MCF 10A (cell line): Measurements from ENCODE around the gene SUCLG2. TPM values are rescaled to one million over a fixed set of nuclear protein-coding genes. Genes with fewer than 3 reads are reported as not detected.
A peak's percentile ranks its signal among the peaks of the same experiment; 100 is the strongest.

Experiments used
- BruUV-seq: library from RNA; stranded (reverse); fragments of 400-500 nt; replicated peaks from 2 replicates; lab custom pipeline; 2021; lab: Mats Ljungman, UMichigan
- CTCF ChIA-PET: fragments of 300-600 bp; sonication (Branson Sonifier 250); formaldehyde crosslinking; extraction: SDS; loops from one replicate; lab custom pipeline; 2021; ENCODE audit warnings: antibody characterized with exemption, inconsistent platforms; lab: Yijun Ruan, JAX
- POLR2A ChIA-PET: fragments of 300-600, 350-650 bp; sonication (Branson Sonifier 250); formaldehyde crosslinking; extraction: SDS; loops from one replicate; lab custom pipeline; 2020; ENCODE audit warnings: antibody characterized with exemption, inconsistent platforms; lab: Yijun Ruan, JAX
- DNase-seq: peaks from one replicate; pipeline ENCODE4 v3.0.0-alpha.2; 2018; ENCODE audit not compliant: unreplicated experiment
- H3K27ac Mint-ChIP-seq: one replicate; pipeline ENCODE4 v1.8.0; 2022; ENCODE audit warnings: mild to moderate bottlenecking, low read depth, mixed read lengths; ENCODE audit not compliant: unreplicated experiment
- H3K27me3 Mint-ChIP-seq: one replicate; pipeline ENCODE4 v1.8.0; 2022; ENCODE audit warnings: mixed read lengths; ENCODE audit not compliant: insufficient read depth, unreplicated experiment
- H3K36me3 Mint-ChIP-seq: one replicate; pipeline ENCODE4 v1.8.0; 2022; ENCODE audit warnings: mild to moderate bottlenecking, moderate library complexity, mixed read lengths; ENCODE audit not compliant: insufficient read depth, unreplicated experiment
- H3K4me1 Mint-ChIP-seq: one replicate; pipeline ENCODE4 v1.8.0; 2022; ENCODE audit warnings: mixed read lengths; ENCODE audit not compliant: insufficient read depth, unreplicated experiment
- H3K4me3 Mint-ChIP-seq: one replicate; pipeline ENCODE4 v1.8.0; 2022; ENCODE audit warnings: mild to moderate bottlenecking, moderate library complexity, mixed read lengths; ENCODE audit not compliant: unreplicated experiment
- H3K9me3 Mint-ChIP-seq: one replicate; pipeline ENCODE4 v1.8.0; 2022; ENCODE audit warnings: mixed read lengths; ENCODE audit not compliant: unreplicated experiment
- intact Hi-C: fragments of 100-400 bp; cut with micrococcal nuclease; formaldehyde crosslinking; loops from 2 replicates; pipeline ENCODE4 v1.14.1; 2022
- total RNA-seq: library from RNA; stranded (reverse); gene quantifications from 2 replicates; pipeline ENCODE4 v1.2.3, GENCODE V29; 2022
- TF ChIP-seq, protein P1 (sequence below): fragments of 200-600 bp; IDR thresholded peaks from one replicate; pipeline ENCODE4 v1.8.0; 2022; ENCODE audit warnings: antibody characterized with exemption, mild to moderate bottlenecking; ENCODE audit not compliant: unreplicated experiment

The SUCLG2 gene
- total RNA-seq, 1 experiment from 2014 or later: 55.6 TPM

DNA sequence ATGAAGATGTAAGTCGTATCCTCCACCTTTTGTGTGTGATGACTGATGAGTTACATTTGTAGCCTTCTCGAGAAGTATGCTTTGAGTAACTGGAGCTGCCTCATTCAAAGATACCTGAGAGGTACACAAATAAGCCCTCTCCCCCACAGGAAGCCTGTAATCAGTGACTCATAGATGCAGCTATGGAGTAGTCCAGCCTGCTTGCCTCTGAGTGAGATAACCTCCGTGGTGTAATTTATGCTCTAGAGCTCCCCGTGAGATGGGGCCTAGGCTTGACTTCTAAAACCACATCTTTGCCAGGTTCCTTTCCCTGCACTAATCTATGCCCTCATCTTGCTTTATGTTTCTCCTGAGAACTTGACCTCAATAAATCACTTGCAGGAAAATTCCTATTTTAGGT lies 291.7 kb downstream of the SUCLG2 start:
- no TSS peak for BruUV-seq
- CTCF ChIA-PET: interaction anchor here (0.6 to 1.2 kb wide), 3 partner anchors 39 to 1516 kb away, joined by 3 to 4 read pairs (median 4); no protein-coding TSS in a partner anchor
- Mint-ChIP-seq H3K27me3 (no peaks in the 10 kb centered on the region), H3K36me3 (no peaks in the 10 kb centered on the region), H3K9me3 (no peaks in the 10 kb centered on the region), H3K4me1 (no peaks in the 10 kb centered on the region), H3K4me3 (no peak overlapping the region), H3K27ac (no peak overlapping the region)
- intact Hi-C loops: no loop called here
- POLR2A ChIA-PET: no interaction called here
- TF ChIP-seq, protein P1, sequence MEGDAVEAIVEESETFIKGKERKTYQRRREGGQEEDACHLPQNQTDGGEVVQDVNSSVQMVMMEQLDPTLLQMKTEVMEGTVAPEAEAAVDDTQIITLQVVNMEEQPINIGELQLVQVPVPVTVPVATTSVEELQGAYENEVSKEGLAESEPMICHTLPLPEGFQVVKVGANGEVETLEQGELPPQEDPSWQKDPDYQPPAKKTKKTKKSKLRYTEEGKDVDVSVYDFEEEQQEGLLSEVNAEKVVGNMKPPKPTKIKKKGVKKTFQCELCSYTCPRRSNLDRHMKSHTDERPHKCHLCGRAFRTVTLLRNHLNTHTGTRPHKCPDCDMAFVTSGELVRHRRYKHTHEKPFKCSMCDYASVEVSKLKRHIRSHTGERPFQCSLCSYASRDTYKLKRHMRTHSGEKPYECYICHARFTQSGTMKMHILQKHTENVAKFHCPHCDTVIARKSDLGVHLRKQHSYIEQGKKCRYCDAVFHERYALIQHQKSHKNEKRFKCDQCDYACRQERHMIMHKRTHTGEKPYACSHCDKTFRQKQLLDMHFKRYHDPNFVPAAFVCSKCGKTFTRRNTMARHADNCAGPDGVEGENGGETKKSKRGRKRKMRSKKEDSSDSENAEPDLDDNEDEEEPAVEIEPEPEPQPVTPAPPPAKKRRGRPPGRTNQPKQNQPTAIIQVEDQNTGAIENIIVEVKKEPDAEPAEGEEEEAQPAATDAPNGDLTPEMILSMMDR: no peak
- DNase-seq: peak; percentile 11

DNA sequence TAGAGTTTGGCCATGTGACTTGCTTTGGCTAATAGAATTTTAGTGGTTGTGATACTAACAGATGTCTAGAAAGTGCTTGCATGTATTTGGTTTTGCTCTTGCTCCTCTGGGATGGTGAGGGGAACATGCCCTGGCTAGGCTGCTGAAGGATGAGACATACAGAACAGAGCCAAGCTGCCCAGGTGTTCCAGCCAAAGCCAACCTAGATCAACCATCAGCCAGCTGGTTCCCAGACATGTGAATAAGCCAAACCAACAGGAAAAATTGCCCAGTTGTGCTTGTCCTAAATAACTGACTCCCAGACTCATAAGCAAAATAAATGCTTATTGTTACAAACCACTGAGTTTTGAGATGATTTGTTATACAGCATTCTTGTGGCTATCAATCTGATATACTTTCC lies 292.6 kb downstream of the SUCLG2 start:
- Mint-ChIP-seq H3K9me3 (no peaks in the 10 kb centered on the region), H3K4me1 (no peaks in the 10 kb centered on the region), H3K27me3 (no peaks in the 10 kb centered on the region), H3K27ac (no peak overlapping the region), H3K36me3 (no peaks in the 10 kb centered on the region), H3K4me3 (no peak overlapping the region)
- ChIA-PET CTCF (interaction anchor here (0.5 to 1.2 kb wide), 3 partner anchors 146 to 543 kb away, joined by 3 to 4 read pairs (median 3); no protein-coding TSS in a partner anchor), POLR2A (no interaction called here)
- intact Hi-C loops: no loop called here
- no TSS peak for BruUV-seq
- TF ChIP-seq, protein P1: no peak
- no peak for DNase-seq

DNA sequence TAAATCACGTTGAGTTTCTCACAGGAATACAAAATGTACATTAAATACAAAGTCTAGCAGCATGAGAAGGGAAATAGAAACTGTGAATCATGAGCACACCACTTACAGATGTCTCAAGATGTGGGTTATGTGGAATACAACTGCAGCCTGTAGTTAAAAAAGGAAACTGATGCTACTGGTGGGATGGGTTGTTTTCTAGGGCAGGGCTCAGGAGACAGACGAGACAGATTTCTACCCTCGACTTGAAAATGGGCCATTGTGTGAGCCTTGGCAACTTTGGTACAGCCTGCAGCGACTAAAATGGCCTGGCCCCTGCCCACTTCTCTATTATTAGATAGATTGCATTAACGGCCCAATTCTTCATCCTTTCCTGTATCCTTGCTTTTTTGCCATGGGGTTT lies 293.1 kb downstream of the SUCLG2 start:
- no peaks in the 10 kb centered on the region for H3K27me3 Mint-ChIP-seq
- no peaks in the 10 kb centered on the region for H3K36me3 Mint-ChIP-seq
- TF ChIP-seq, protein P1: no peak
- no peak for DNase-seq
- POLR2A ChIA-PET: no interaction called here
- intact Hi-C loops: no loop called here
- no peaks in the 10 kb centered on the region for H3K9me3 Mint-ChIP-seq
- H3K27ac Mint-ChIP-seq: no peak overlapping the region
- H3K4me1 Mint-ChIP-seq: no peaks in the 10 kb centered on the region
- BruUV-seq: no TSS peak
- H3K4me3 Mint-ChIP-seq: no peak overlapping the region
- CTCF ChIA-PET: interaction anchor here (0.6 to 3.1 kb wide), 4 partner anchors 19 to 426 kb away, joined by 3 to 13 read pairs (median 4); no protein-coding TSS in a partner anchor

DNA sequence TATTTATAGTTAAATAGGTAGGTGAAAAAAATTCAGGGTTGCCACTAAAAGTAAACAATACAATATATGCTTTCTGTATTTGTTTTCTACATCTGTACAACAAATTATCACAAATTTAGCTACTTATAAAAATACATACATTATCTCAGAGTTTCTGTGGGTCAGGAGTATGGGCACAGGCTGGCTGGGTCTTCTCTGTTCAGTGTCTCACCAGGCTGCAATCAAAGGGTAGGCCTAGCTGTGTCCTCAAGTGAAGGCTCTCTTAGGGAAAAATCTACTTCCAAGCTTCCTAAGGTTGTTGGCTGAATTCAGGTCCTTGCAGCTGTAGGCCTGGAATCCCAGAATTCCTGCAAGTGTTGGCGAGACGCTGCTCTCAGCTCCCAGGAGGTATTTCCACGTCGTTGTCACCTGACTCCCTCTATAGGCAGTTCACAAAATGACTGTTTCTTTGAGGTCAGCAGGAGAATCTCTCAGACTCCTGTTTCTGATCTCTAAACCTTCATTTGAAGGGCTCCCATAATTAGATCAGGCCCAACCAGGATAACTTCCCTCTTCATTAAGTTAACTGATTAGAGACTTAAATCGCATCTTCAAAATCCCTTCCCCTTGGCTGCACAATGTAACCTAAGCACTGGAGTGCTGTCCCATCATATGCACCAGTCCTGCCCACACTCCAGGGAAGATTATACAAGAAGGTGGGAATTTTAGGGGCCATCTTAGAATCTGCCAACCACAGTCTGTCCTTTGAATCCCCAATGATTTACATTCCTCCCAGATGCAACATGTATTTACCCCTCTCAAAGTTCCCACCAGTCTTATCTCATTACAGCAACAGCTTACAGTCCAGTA lies 296.6 kb downstream of the SUCLG2 start:
- ChIA-PET CTCF (interaction anchor here (0.5 to 3.1 kb wide), 15 partner anchors 9 to 928 kb away, joined by 3 to 13 read pairs (median 3); no protein-coding TSS in a partner anchor), POLR2A (interaction anchor here (0.6 kb wide), 1 partner anchor 1623 kb away, joined by 3 read pairs; no protein-coding TSS in a partner anchor)
- peak; percentile 60 for DNase-seq
- BruUV-seq: no TSS peak
- H3K27me3 Mint-ChIP-seq: no peaks in the 10 kb centered on the region
- no peaks in the 10 kb centered on the region for H3K4me1 Mint-ChIP-seq
- H3K27ac Mint-ChIP-seq: peak overlapping the region; percentile 68
- intact Hi-C loops: loop anchor here (5.0 kb wide), 1 partner anchor 246 kb away; no protein-coding TSS in a partner anchor
- no peaks in the 10 kb centered on the region for H3K36me3 Mint-ChIP-seq
- no peak overlapping the region for H3K4me3 Mint-ChIP-seq
- TF ChIP-seq, protein P1: peak; percentile 30
- no peaks in the 10 kb centered on the region for H3K9me3 Mint-ChIP-seq
